Memory B cell (primary cell): ENCODE data around the gene CACHD1.

Experiments
- ATAC-seq: fragments of 150-1000 bp; cut with Tn5 transposase; 2 replicates; pipeline ENCODE4 v1.10.0; 2021; ENCODE audit warnings: low read depth, mild to moderate bottlenecking, moderate library complexity
- DNase-seq, 2 donors: peaks; one replicate each; pipeline ENCODE4 v3.0.0; 2022; ENCODE audit warnings: low spot score in 2 of 2
- H3K27ac Mint-ChIP-seq: one replicate; pipeline ENCODE4 v1.8.0; 2022; ENCODE audit warnings: mild to moderate bottlenecking, moderate library complexity, mixed read lengths
- H3K27me3 Mint-ChIP-seq: one replicate; pipeline ENCODE4 v1.8.0; 2022; ENCODE audit warnings: mixed read lengths
- H3K36me3 Mint-ChIP-seq: one replicate; pipeline ENCODE4 v1.8.0; 2022; ENCODE audit warnings: mild to moderate bottlenecking, mixed read lengths
- H3K4me1 Mint-ChIP-seq: one replicate; pipeline ENCODE4 v1.8.0; 2022; ENCODE audit warnings: mixed read lengths
- H3K4me3 Mint-ChIP-seq: one replicate; pipeline ENCODE4 v1.8.0; 2022; ENCODE audit warnings: mild to moderate bottlenecking, moderate library complexity, mixed read lengths
- H3K9me3 Mint-ChIP-seq: one replicate; pipeline ENCODE4 v1.8.0; 2022; ENCODE audit warnings: mixed read lengths

Gene CACHD1

DNA sequence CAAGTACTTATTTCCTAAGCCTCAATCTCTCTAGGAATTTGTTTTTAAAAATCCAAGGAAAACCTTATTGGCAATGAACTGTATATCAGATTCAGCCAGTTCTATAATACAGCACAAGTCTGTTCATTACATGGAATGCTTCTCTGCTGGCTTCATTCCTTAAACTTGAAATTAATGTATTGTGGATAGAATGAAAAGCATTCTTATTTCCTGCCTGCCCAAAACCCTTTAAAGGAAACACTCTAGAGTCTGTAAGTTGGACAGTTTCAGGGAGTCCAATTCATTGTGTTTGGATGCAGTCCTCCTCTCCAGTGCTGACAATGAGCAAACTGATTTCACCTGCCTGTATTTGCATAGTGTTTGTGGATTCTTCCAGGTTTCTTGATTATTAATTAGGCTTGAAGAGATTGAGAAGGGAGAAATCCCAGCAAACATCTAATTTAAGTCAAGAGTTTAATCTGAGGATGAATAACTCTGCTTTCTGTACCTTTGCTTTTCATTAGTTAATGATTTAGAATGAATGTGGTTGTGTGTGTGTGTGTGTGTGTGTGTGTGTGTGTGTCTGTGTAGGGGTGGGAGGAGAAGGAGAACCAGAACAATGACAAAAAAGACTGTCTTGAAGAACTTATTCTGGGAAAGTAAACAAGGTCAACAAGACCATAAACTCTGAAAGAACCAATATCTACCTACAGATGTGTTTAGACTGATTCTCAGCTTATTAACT is 61.2 kb downstream of the CACHD1 start:
- no peaks in the 10 kb centered on the region for H3K9me3 Mint-ChIP-seq
- H3K4me3 Mint-ChIP-seq = no peak overlapping the region
- no peaks in the 10 kb centered on the region for H3K4me1 Mint-ChIP-seq
- no peak overlapping the region for H3K27ac Mint-ChIP-seq
- DNase-seq (no peak), ATAC-seq (no peak)
- peaks cover 11% of the 10 kb centered on the region for H3K27me3 Mint-ChIP-seq
- H3K36me3 Mint-ChIP-seq = no peaks in the 10 kb centered on the region

DNA sequence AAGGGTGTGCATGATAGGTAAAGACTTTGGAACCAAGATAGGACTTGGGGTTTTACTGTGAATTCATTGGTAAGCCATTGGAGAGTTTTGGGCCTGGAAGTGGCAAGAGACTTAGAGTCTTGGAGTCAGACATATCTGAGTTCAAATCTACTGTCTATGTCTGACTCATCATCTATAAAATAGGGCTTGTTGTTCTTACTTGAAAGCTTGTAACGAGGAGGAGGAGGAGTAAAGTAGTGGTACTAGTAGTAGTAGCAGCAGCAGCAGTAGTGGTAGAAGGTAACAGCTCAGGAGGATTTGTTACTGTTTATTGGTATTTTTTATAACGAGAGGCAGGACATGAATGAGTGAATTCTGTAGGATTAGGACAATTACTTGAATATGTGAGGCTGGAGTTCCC is 62.7 kb downstream of the CACHD1 start:
- Mint-ChIP-seq H3K9me3 (no peaks in the 10 kb centered on the region), H3K27ac (no peak overlapping the region), H3K36me3 (no peaks in the 10 kb centered on the region), H3K4me3 (no peak overlapping the region), H3K4me1 (no peaks in the 10 kb centered on the region), H3K27me3 (peaks cover 8% of the 10 kb centered on the region)
- no peak for DNase-seq
- ATAC-seq = no peak

- H3K9me3 Mint-ChIP-seq = no peaks in the 10 kb centered on the region
- H3K27me3 Mint-ChIP-seq = peaks cover 7% of the 10 kb centered on the region
- H3K36me3 Mint-ChIP-seq = no peaks in the 10 kb centered on the region
- DNase-seq = no peak
- ATAC-seq = no peak
- H3K4me3 Mint-ChIP-seq = no peak overlapping the region
- H3K27ac Mint-ChIP-seq = no peak overlapping the region
- no peaks in the 10 kb centered on the region for H3K4me1 Mint-ChIP-seq
These were observed 66.3 kb downstream of the CACHD1 start for GRCh38 chr1:64535938-64536835.

DNA sequence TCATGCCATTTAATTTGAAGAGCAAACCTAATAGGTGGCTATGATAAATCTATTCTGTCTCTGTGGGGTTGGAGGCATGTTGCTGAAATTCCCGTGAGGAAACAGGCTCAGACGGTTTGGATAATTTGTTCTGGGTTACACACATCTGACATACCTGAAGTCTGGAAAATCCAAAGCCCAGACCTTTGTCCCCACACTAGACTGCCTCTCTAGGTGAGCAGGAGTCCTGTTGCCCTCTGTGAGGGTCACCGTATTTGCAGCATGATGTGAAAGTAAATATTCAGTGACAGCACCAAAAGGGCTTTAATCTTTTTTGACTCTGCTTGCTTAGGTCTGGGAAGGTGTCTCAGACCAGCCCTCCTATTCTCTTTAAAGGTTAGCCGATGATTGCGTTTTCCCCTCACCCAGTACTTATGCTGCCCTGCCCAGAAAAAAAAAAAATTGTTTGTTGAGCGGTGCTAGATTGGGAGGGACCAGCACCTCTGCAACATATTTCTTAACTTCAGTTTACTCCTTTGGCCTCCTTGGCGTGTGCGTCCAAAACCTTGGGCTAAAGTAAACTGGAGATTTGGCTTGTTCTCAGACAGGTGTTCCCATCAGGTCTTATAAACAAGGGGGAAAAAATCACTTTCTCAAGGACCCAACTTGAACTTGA is 67.0 kb downstream of the CACHD1 start:
- no peak overlapping the region for H3K27ac Mint-ChIP-seq
- H3K4me3 Mint-ChIP-seq = no peak overlapping the region
- DNase-seq (no peak), ATAC-seq (no peak)
- H3K36me3 Mint-ChIP-seq = no peaks in the 10 kb centered on the region
- no peaks in the 10 kb centered on the region for H3K4me1 Mint-ChIP-seq
- H3K9me3 Mint-ChIP-seq = no peaks in the 10 kb centered on the region
- peaks cover 7% of the 10 kb centered on the region for H3K27me3 Mint-ChIP-seq

DNA sequence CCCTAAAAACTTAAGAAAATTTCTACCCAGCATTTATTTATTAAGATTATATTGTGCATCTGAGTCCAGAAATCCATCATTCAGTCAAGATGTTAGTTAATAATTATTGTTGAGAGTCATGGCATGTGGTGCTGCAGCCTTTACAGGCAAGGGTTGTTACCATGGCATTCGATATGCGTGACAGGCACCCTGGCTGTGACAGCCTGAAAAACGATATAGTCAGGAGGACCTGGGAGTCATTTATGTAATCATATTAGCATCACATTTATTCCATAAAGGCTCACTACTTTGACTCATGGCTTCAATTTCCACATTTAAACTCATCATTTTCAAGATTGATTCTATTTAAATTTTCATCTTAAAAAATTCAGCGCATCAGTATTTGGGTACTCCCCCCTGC is 68.0 kb downstream of the CACHD1 start:
- no peak for DNase-seq
- Mint-ChIP-seq H3K4me1 (no peaks in the 10 kb centered on the region), H3K9me3 (no peaks in the 10 kb centered on the region), H3K27ac (no peak overlapping the region), H3K36me3 (no peaks in the 10 kb centered on the region), H3K4me3 (no peak overlapping the region), H3K27me3 (peaks cover 3% of the 10 kb centered on the region)
- ATAC-seq = no peak

GRCh38 chr1:64538389-64538788 is 68.5 kb downstream of the CACHD1 start:
- ATAC-seq = no peak
- Mint-ChIP-seq H3K9me3 (no peaks in the 10 kb centered on the region), H3K4me3 (no peak overlapping the region), H3K36me3 (no peaks in the 10 kb centered on the region), H3K27me3 (peaks cover 3% of the 10 kb centered on the region), H3K27ac (no peak overlapping the region), H3K4me1 (no peaks in the 10 kb centered on the region)
- no peak for DNase-seq

DNA sequence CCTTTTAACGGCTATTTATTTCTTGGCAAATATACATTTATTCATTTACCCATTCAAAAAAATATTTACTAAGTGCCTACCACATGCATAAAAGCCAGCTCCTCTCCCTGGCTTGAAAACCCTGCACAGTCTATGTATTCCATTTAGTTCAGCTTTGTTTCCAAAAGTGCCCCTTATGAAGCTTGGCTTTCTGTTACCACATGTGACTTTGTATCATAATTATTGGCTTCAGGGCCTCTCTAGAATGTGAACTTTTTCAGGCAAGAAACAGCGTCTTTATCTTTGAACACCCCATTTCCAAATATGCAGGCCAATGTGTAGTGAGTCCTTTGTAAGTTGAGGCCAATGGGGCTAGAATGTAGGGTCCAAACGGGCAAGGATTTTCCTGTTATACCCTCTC is 69.4 kb downstream of the CACHD1 start:
- H3K27me3 Mint-ChIP-seq = peaks cover 6% of the 10 kb centered on the region
- H3K27ac Mint-ChIP-seq = no peak overlapping the region
- H3K4me3 Mint-ChIP-seq = no peak overlapping the region
- no peaks in the 10 kb centered on the region for H3K4me1 Mint-ChIP-seq
- no peaks in the 10 kb centered on the region for H3K36me3 Mint-ChIP-seq
- ATAC-seq = no peak
- H3K9me3 Mint-ChIP-seq = no peaks in the 10 kb centered on the region
- no peak for DNase-seq

- ATAC-seq = no peak
- peaks cover 4% of the 10 kb centered on the region for H3K27me3 Mint-ChIP-seq
- no peaks in the 10 kb centered on the region for H3K4me1 Mint-ChIP-seq
- H3K36me3 Mint-ChIP-seq = no peaks in the 10 kb centered on the region
- H3K4me3 Mint-ChIP-seq = no peak overlapping the region
- H3K27ac Mint-ChIP-seq = no peak overlapping the region
- H3K9me3 Mint-ChIP-seq = no peaks in the 10 kb centered on the region
- DNase-seq = no peak
These were observed 69.9 kb downstream of the CACHD1 start for GRCh38 chr1:64539781-64540218.

DNA sequence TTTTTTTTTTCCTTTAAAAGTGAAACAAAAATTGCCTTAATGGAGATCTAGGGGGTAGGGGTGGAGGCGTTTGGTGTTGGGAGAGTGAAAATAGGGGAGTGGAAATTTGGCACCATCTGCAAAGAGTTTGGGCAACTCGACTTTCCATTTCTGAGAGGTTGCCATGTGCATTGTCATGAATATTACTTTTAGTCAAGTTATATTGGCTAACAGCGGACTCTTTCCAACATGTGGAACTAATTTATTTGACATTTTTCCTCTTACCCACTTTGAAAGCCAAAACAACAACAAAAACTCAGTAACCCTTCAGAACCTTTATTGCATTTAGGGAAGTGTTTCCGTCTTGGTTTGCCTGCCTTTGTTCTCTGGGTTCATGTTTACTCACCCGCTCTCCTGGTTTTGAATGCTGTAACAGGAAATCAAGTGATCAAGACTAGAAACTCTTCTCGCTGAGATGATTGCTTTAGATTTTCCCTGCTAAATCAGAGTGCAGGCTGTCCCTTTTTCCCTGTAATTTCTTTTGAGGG is 70.4 kb downstream of the CACHD1 start:
- DNase-seq = no peak
- Mint-ChIP-seq H3K4me3 (no peak overlapping the region), H3K9me3 (no peaks in the 10 kb centered on the region), H3K36me3 (no peaks in the 10 kb centered on the region), H3K4me1 (no peaks in the 10 kb centered on the region), H3K27ac (no peak overlapping the region), H3K27me3 (peaks cover 4% of the 10 kb centered on the region)
- ATAC-seq = no peak

- Mint-ChIP-seq H3K9me3 (no peaks in the 10 kb centered on the region), H3K27me3 (peaks cover 4% of the 10 kb centered on the region), H3K4me3 (no peak overlapping the region), H3K36me3 (no peaks in the 10 kb centered on the region), H3K4me1 (no peaks in the 10 kb centered on the region), H3K27ac (no peak overlapping the region)
- no peak for DNase-seq
- no peak for ATAC-seq
These were observed 72.2 kb downstream of the CACHD1 start for GRCh38 chr1:64542118-64542517.

DNA sequence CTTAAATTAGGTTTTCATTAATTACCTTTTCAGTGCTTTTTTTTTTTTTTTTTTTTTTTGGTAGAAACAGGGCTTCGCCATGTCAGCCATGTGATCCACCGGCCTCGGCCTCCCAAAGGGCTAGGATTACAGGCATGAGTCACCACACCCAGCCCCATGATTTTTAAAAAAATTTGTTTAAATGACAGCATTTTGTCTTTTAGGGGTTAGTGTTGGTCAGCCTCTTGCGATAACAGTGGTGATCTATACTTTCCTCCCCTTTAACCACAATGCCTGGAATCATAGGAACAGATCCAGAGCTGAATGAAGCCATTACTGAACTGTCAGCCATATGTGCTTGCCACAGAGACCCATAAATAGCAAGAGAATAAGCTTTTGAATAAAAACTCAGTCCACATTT is 73.9 kb downstream of the CACHD1 start:
- Mint-ChIP-seq H3K27ac (no peak overlapping the region), H3K9me3 (no peaks in the 10 kb centered on the region), H3K4me1 (no peaks in the 10 kb centered on the region), H3K36me3 (no peaks in the 10 kb centered on the region), H3K4me3 (no peak overlapping the region), H3K27me3 (peaks cover 4% of the 10 kb centered on the region)
- DNase-seq (no peak), ATAC-seq (no peak)

DNA sequence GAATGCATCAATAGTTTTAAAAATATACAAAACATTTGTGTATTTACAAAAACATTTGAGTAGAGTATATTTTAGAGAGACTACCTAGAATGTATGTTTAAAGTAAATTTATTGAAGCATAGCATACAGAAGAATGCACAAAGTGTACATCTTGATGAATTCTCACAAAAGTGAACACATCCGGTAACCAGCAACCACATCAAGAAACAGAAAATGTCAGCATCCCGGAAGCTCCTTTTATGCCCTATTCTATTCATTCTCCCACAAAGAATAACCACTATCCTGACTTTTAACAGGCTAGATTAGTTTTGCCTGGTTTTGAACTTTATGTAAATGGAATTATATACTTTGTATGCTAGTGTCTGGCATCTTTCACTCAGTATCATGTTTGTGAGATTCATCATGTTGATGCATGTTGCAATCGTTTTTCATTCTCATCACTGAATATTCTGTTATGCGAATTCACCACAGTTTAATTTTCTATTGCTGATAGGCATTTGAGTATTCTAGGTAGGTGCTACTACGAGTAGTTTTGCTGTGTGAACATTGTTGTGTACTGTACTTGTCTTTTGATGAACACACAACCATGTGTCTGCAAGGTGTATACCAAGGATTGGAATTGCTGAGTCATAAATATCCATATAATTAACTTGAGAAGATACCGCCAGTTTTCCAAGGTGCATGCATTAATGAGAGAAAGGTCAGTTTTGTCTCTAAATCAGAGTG is 75.4 kb downstream of the CACHD1 start:
- no peak for DNase-seq
- no peak for ATAC-seq
- H3K27me3 Mint-ChIP-seq = peaks cover 11% of the 10 kb centered on the region
- H3K27ac Mint-ChIP-seq = no peak overlapping the region
- H3K4me3 Mint-ChIP-seq = no peak overlapping the region
- H3K9me3 Mint-ChIP-seq = no peaks in the 10 kb centered on the region
- no peaks in the 10 kb centered on the region for H3K36me3 Mint-ChIP-seq
- no peaks in the 10 kb centered on the region for H3K4me1 Mint-ChIP-seq

- H3K27me3 Mint-ChIP-seq = peaks cover 11% of the 10 kb centered on the region
- H3K4me3 Mint-ChIP-seq = no peak overlapping the region
- no peaks in the 10 kb centered on the region for H3K9me3 Mint-ChIP-seq
- no peaks in the 10 kb centered on the region for H3K4me1 Mint-ChIP-seq
- no peaks in the 10 kb centered on the region for H3K36me3 Mint-ChIP-seq
- no peak overlapping the region for H3K27ac Mint-ChIP-seq
- no peak for DNase-seq
- no peak for ATAC-seq
These were observed 76.1 kb downstream of the CACHD1 start for GRCh38 chr1:64546013-64546412.
